Caco-2 (cell line): ENCODE measurements around the gene MGAM2. TPM values are rescaled to one million over a fixed set of nuclear protein-coding genes. Genes with fewer than 3 reads are reported as not detected.

ENCODE experiments used
- BruUV-seq: library from RNA; stranded (reverse); fragments of 400-500 nt; replicated peaks from 2 replicates; lab custom pipeline; 2021; lab: Mats Ljungman, UMichigan
- CTCF ChIA-PET: fragments of 300-600 bp; sonication (Branson Sonifier 250); formaldehyde crosslinking; loops from one replicate; lab custom pipeline; 2022; ENCODE audit warnings: antibody characterized with exemption; lab: Charles Lee
- POLR2A ChIA-PET: fragments of 300-600 bp; sonication (Branson Sonifier 250); formaldehyde crosslinking; loops from one replicate; lab custom pipeline; 2022; ENCODE audit warnings: antibody characterized with exemption; lab: Charles Lee
- DNase-seq, 2 experiments: peaks; one replicate each; pipeline versions ENCODE4 v3.0.0 to v3.0.0-alpha.2; 2020 to 2022
- H3K27me3 ChIP-seq: replicated peaks from 2 replicates; pipeline ENCODE4 v1.6.0; 2011; ENCODE audit warnings: low read length; ENCODE audit not compliant: control insufficient read depth, insufficient read depth
- H3K36me3 ChIP-seq: 2 replicates; pipeline ENCODE4 v1.5.1; 2011; ENCODE audit warnings: low read length; ENCODE audit not compliant: control insufficient read depth, insufficient read depth
- H3K4me1 ChIP-seq: fragments of 250-450 bp; sonication (Bioruptor Pico); 2 replicates; pipeline ENCODE4 v1.5.1; 2020; ENCODE audit warnings: mild to moderate bottlenecking
- H3K4me3 ChIP-seq: 2 replicates; pipeline ENCODE4 v1.5.1; 2011; ENCODE audit warnings: low read depth, mild to moderate bottlenecking, control low read depth, low read length
- H3K9me3 ChIP-seq: fragments of 250-450 bp; sonication (Bioruptor Pico); 2 replicates; pipeline ENCODE4 v1.5.1; 2020; ENCODE audit warnings: mild to moderate bottlenecking, moderate library complexity
- H3K27ac Mint-ChIP-seq: one replicate; pipeline ENCODE4 v1.8.0; 2022; ENCODE audit warnings: mixed read lengths; ENCODE audit not compliant: unreplicated experiment
- H3K27me3 Mint-ChIP-seq: one replicate; pipeline ENCODE4 v1.8.0; 2022; ENCODE audit warnings: mixed read lengths; ENCODE audit not compliant: insufficient read depth, unreplicated experiment
- H3K36me3 Mint-ChIP-seq: one replicate; pipeline ENCODE4 v1.8.0; 2022; ENCODE audit warnings: mild to moderate bottlenecking, mixed read lengths; ENCODE audit not compliant: insufficient read depth, unreplicated experiment
- H3K4me1 Mint-ChIP-seq: one replicate; pipeline ENCODE4 v1.8.0; 2022; ENCODE audit warnings: low read depth, mixed read lengths; ENCODE audit not compliant: unreplicated experiment
- H3K4me3 Mint-ChIP-seq: one replicate; pipeline ENCODE4 v1.8.0; 2022; ENCODE audit warnings: mild to moderate bottlenecking, moderate library complexity, mixed read lengths; ENCODE audit not compliant: unreplicated experiment
- H3K9me3 Mint-ChIP-seq: one replicate; pipeline ENCODE4 v1.8.0; 2022; ENCODE audit warnings: mixed read lengths; ENCODE audit not compliant: unreplicated experiment
- intact Hi-C: fragments of 100-400 bp; cut with micrococcal nuclease; formaldehyde crosslinking; loops from one replicate; pipeline ENCODE4 v1.10.0; 2022; ENCODE audit not compliant: unreplicated experiment
- total RNA-seq: library from RNA; stranded (reverse); gene quantifications from 2 replicates; pipeline ENCODE4 v1.2.3, GENCODE V29; 2022
- TF ChIP-seq, protein P1 (sequence below), 2 experiments: fragments of 200-600 bp in 1 of 2; IDR thresholded peaks; 1 replicate in 1 of 2; 2 replicates in 1 of 2; pipeline versions ENCODE4 v1.5.1 to v1.8.0; 2011 to 2022; ENCODE audit warnings: antibody characterized with exemption in 1 of 2, control low read depth in 1 of 2, inconsistent platforms in 1 of 2, low read depth in 1 of 2, low read length in 1 of 2, mild to moderate bottlenecking in 1 of 2, moderate library complexity in 1 of 2; ENCODE audit not compliant: insufficient read depth in 1 of 2, severe bottlenecking in 1 of 2, unreplicated experiment in 1 of 2

MGAM2 gene
- total RNA-seq, 1 experiment from 2014 or later: 0.70 TPM

DNA sequence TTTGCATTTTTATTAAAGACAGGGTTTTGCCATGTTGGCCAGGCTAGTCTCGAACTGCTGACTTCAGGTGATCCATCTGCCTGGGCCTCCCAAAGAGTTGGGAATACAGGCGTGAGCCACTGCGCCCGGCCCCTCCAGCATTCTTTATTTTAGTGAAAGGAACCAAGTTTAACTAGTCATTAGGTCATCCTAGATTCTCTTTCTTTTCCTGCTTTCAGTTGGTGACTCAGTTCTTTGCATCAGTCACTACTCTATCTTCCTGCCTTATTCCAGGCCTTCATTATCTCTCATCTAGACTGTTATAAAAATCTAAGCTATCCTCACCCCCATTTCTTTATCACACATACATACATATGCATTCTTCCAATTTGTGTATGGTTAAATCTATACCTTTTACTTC, 82.7 kb downstream of the MGAM2 start:
- H3K36me3 Mint-ChIP-seq: no peaks in the 10 kb centered on the region
- DNase-seq: no peak
- no peak overlapping the region for H3K27ac Mint-ChIP-seq
- H3K4me3 ChIP-seq: no peak overlapping the region
- TF ChIP-seq, protein P1, sequence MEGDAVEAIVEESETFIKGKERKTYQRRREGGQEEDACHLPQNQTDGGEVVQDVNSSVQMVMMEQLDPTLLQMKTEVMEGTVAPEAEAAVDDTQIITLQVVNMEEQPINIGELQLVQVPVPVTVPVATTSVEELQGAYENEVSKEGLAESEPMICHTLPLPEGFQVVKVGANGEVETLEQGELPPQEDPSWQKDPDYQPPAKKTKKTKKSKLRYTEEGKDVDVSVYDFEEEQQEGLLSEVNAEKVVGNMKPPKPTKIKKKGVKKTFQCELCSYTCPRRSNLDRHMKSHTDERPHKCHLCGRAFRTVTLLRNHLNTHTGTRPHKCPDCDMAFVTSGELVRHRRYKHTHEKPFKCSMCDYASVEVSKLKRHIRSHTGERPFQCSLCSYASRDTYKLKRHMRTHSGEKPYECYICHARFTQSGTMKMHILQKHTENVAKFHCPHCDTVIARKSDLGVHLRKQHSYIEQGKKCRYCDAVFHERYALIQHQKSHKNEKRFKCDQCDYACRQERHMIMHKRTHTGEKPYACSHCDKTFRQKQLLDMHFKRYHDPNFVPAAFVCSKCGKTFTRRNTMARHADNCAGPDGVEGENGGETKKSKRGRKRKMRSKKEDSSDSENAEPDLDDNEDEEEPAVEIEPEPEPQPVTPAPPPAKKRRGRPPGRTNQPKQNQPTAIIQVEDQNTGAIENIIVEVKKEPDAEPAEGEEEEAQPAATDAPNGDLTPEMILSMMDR (IDR thresholded peaks at IDR 0.05; ENCODE audit: insufficient read depth in 1 of 2, low read depth in 1 of 2, low read length in 1 of 2, severe bottlenecking in 1 of 2, unreplicated experiment in 1 of 2): no peak
- intact Hi-C loops: no loop called here
- no peaks in the 10 kb centered on the region for H3K36me3 ChIP-seq
- no peak overlapping the region for H3K4me3 Mint-ChIP-seq
- no peaks in the 10 kb centered on the region for H3K9me3 Mint-ChIP-seq
- H3K27me3 ChIP-seq: no peaks in the 10 kb centered on the region
- peaks cover 5% of the 10 kb centered on the region for H3K27me3 Mint-ChIP-seq
- no peaks in the 10 kb centered on the region for H3K9me3 ChIP-seq
- H3K4me1 Mint-ChIP-seq: peaks cover 6% of the 10 kb centered on the region
- CTCF ChIA-PET: no interaction called here
- H3K4me1 ChIP-seq: no peaks in the 10 kb centered on the region
- POLR2A ChIA-PET: no interaction called here
- no TSS peak for BruUV-seq

DNA sequence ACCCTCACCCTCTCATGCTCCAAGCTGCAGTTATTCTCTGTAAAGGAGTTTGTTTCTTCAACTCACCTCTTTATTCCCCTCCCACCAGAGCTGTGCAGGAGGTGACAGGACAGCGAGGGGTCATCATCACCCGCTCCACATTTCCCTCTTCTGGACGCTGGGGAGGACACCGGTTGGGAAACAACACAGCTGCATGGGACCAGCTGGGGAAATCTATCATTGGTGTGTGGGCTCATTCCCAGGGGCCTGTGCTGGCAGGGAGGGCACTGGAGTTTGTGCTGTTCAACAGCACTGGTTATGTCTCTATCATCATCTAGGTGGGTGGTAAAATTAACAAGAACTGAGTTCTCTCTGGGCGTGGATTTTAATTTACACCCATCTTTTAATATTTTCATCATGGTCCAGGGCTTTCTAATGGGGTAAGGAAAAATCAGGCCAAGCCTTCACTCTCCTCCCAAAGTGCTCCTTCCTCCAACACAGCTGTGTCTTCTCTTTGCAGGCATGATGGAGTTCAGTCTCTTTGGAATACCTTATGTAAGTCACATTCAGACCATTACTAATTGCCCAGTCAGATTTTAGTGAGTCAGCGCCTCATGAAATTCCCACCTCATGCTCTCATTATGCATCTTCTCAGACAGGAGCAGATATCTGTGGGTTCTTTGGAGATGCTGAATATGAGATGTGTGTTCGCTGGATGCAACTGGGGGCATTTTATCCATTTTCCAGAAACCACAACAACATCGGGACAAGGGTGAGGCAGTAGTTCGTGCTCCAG, 84.7 kb downstream of the MGAM2 start:
- TF ChIP-seq, protein P1 (IDR thresholded peaks at IDR 0.05; ENCODE audit: insufficient read depth in 1 of 2, low read depth in 1 of 2, low read length in 1 of 2, severe bottlenecking in 1 of 2, unreplicated experiment in 1 of 2): no peak
- Histone ChIP-seq H3K27me3 (no peaks in the 10 kb centered on the region), H3K4me3 (no peak overlapping the region), H3K4me1 (no peaks in the 10 kb centered on the region), H3K36me3 (no peaks in the 10 kb centered on the region), H3K9me3 (no peaks in the 10 kb centered on the region)
- CTCF ChIA-PET: interaction anchor here (0.7 kb wide), 1 partner anchor 220 kb away, joined by 4 read pairs; no protein-coding TSS in a partner anchor
- H3K27ac Mint-ChIP-seq: no peak overlapping the region
- intact Hi-C loops: no loop called here
- no TSS peak for BruUV-seq
- no peak for DNase-seq
- POLR2A ChIA-PET: no interaction called here
- H3K27me3 Mint-ChIP-seq: peaks cover 6% of the 10 kb centered on the region
- no peaks in the 10 kb centered on the region for H3K36me3 Mint-ChIP-seq
- H3K9me3 Mint-ChIP-seq: no peaks in the 10 kb centered on the region
- peaks cover 6% of the 10 kb centered on the region for H3K4me1 Mint-ChIP-seq
- no peak overlapping the region for H3K4me3 Mint-ChIP-seq

DNA sequence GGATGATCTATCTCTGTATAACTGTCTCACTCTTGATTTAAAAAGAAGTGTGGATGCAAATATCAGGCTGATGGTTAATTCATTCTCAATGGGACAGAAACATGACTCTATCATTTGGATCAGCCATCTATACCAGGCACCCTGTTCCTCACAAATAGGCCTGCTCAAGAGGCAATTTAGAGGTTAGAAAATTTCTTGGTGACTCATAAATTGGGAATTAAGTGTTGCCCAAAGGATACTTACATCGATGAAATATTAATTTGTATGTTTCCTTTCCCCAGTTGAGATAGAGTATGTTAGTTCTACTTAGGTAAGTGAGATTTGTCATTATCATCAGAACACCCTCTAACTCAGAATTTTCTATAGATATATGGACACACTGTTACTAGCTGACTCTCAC, 88.7 kb downstream of the MGAM2 start:
- no peaks in the 10 kb centered on the region for H3K27me3 ChIP-seq
- H3K4me1 ChIP-seq: no peaks in the 10 kb centered on the region
- no peaks in the 10 kb centered on the region for H3K36me3 Mint-ChIP-seq
- no peak overlapping the region for H3K27ac Mint-ChIP-seq
- no peaks in the 10 kb centered on the region for H3K9me3 Mint-ChIP-seq
- H3K4me3 ChIP-seq: no peak overlapping the region
- ChIA-PET POLR2A (no interaction called here), CTCF (no interaction called here)
- H3K36me3 ChIP-seq: no peaks in the 10 kb centered on the region
- no TSS peak for BruUV-seq
- no peaks in the 10 kb centered on the region for H3K4me1 Mint-ChIP-seq
- intact Hi-C loops: no loop called here
- no peaks in the 10 kb centered on the region for H3K9me3 ChIP-seq
- H3K27me3 Mint-ChIP-seq: peaks cover 5% of the 10 kb centered on the region
- TF ChIP-seq, protein P1 (IDR thresholded peaks at IDR 0.05; ENCODE audit: insufficient read depth in 1 of 2, low read depth in 1 of 2, low read length in 1 of 2, severe bottlenecking in 1 of 2, unreplicated experiment in 1 of 2): no peak
- DNase-seq: no peak
- no peak overlapping the region for H3K4me3 Mint-ChIP-seq
